Right cardiac atrium (tissue), 5 donors: Measurements from ENCODE around the gene TNFSF11. TPM values are rescaled to one million over a fixed set of nuclear protein-coding genes. Genes with fewer than 3 reads are reported as not detected.

Experiments
- ATAC-seq, 2 donors: fragments of 200-7000 bp; cut with Tn5 transposase; one replicate each; pipeline versions ENCODE4 v1.8.0 to v1.9.1; 2020; ENCODE audit warnings: moderate library complexity in 2 of 2, mild to moderate bottlenecking in 1 of 2
- DNase-seq, 3 donors: peaks; one replicate each; pipeline ENCODE4 v3.0.0-alpha.2; 2020
- H3K27ac ChIP-seq: one replicate; pipeline ENCODE4 v1.5.1; 2013; ENCODE audit warnings: mild to moderate bottlenecking, low read length, control low read depth, moderate library complexity
- H3K27me3 ChIP-seq: one replicate; pipeline ENCODE4 v1.6.1; 2013; ENCODE audit not compliant: control insufficient read depth, insufficient read depth
- H3K4me1 ChIP-seq: one replicate; pipeline ENCODE4 v1.6.1; 2013; ENCODE audit warnings: low read length; ENCODE audit not compliant: control insufficient read depth, insufficient read depth
- H3K4me3 ChIP-seq: one replicate; pipeline ENCODE4 v1.5.1; 2013; ENCODE audit warnings: low read length, control low read depth
- H3K9me3 ChIP-seq: one replicate; pipeline ENCODE4 v1.6.1; 2013; ENCODE audit warnings: low read length; ENCODE audit not compliant: control insufficient read depth
- WGBS: extraction: QIAGEN DNeasy Blood & Tissue Kit; methylation state at CpG from one replicate; pipeline ENCODE4 v1.1.7; 2013; 5-methylcytosine and 5-hydroxymethylcytosine counted together
- intact Hi-C, 4 donors: fragments of 100-400 bp; cut with DNase I; formaldehyde crosslinking; loops; one replicate each; pipeline versions ENCODE4 v1.11.0 to v1.14.0; 2022 to 2023
- polyA plus RNA-seq: library from polyadenylated mRNA; stranded (reverse); fragments of 200-250 nt; gene quantifications from one replicate; pipeline ENCODE4 v1.2.3, GENCODE V29; 2013
- total RNA-seq, 4 donors: library from RNA; stranded (reverse); fragmentation: NEBNext Ultra II Directional; extraction: Animal tissue kit (Norgen Biotek cat#: 25700); gene quantifications; one replicate each; pipeline ENCODE4 v1.2.1, GENCODE V29; 2021
- donor health status: healthy with polysubstance abuse.
- donor health status: DM: no; HTN: yes; CAD: no.
- donor health status: DM: no; HTN: no; CAD: no.
- donor health status: DM: no; HTN: yes; CAD: no; lungs with severe emphysema.
- donor health status: DM: yes; HTN: yes; CAD: no.

The TNFSF11 gene
- total and polyA plus RNA-seq, 5 donors: 0.29 TPM; not detected in 4

DNA sequence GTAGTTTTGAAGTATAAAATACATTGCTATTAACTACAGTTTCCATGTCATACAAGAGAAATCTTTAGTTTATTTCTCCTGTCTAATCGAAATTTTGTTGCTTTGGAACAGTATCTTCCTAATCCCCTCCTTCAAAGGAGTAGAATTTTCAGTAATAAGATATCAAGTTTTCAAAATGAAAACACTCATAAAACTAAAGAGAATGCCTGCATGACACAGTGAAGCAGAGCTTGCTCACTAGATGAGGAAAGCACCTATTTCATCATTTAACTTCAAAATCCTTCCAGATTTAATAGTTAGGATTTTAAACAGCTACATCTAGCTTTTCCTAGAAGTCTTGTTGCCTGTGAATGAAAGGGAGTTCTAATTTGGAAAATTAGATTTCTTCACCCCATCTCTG lies 80.8 kb downstream of the TNFSF11 start:
- no peak for ATAC-seq
- intact Hi-C loops: no loop called here
- no peaks in the 10 kb centered on the region for H3K4me1 ChIP-seq
- no peaks in the 10 kb centered on the region for H3K9me3 ChIP-seq
- no peak for DNase-seq
- H3K27me3 ChIP-seq: no peaks in the 10 kb centered on the region
- no peak overlapping the region for H3K27ac ChIP-seq
- H3K4me3 ChIP-seq: no peak overlapping the region
- WGBS: 63% methylated on average over 1 of the region's 1 CpG

- intact Hi-C loops: no loop called here
- Histone ChIP-seq H3K4me1 (peaks cover 2% of the 10 kb centered on the region), H3K4me3 (no peak overlapping the region), H3K27me3 (no peaks in the 10 kb centered on the region), H3K27ac (no peak overlapping the region), H3K9me3 (no peaks in the 10 kb centered on the region)
- 22% methylated on average over 1 of the region's 1 CpG for WGBS
- ATAC-seq (no peak), DNase-seq (no peak)
Observed at GRCh38 chr13:42656161-42656560, 82.2 kb downstream of the TNFSF11 start.

DNA sequence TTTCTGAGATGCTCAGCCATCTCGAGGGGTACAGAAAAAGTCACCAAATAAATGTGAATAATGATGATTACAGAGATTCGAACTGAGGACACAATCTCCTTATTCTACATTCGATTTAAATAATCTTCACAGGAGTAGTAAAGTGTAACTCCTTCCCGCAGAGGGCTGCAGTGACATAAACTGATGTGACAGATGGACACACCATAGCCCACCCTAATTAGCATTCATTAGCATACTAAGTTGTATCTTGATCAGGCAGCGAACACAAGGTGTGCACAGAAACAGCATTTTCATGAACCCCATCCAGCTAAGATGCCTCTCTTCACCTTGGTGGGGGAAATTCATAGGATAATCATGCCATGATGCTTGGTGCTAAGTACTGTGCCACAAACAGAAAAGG lies 83.0 kb downstream of the TNFSF11 start:
- peaks cover 2% of the 10 kb centered on the region for H3K4me1 ChIP-seq
- H3K27ac ChIP-seq: no peak overlapping the region
- no peak for DNase-seq
- H3K9me3 ChIP-seq: no peaks in the 10 kb centered on the region
- H3K4me3 ChIP-seq: no peak overlapping the region
- 88% methylated on average over 5 of the region's 5 CpGs for WGBS
- intact Hi-C loops: no loop called here
- no peak for ATAC-seq
- no peaks in the 10 kb centered on the region for H3K27me3 ChIP-seq

Other genes starting within 250 kb of the TNFSF11 start
- gene FAM216B, start 207.4 kb downstream of the TNFSF11 start, total RNA-seq: 10 to 100 TPM; 16.4 to 91.9 (median 48.9) TPM
- gene FAM216B, start 207.4 kb downstream of the TNFSF11 start, polyA plus RNA-seq: 10.5 TPM